Lower leg skin (tissue), 3 donors: Measurements from ENCODE around the gene CHST15.

Experiments used
- POLR2A ChIP-seq, 2 donors: fragments of 450-650 bp; IDR thresholded peaks; one replicate each; pipeline ENCODE4 v1.6.1; 2016 to 2017; ENCODE audit warnings: antibody characterized with exemption in 2 of 2, mild to moderate bottlenecking in 1 of 2, moderate library complexity in 1 of 2
- TF ChIP-seq, protein P1 (sequence below), 3 donors: fragments of 450-650 bp; IDR thresholded peaks; one replicate each; pipeline ENCODE4 v1.5.1; 2016; ENCODE audit warnings: antibody characterized with exemption in 3 of 3, mild to moderate bottlenecking in 3 of 3, moderate library complexity in 2 of 3

DNA sequence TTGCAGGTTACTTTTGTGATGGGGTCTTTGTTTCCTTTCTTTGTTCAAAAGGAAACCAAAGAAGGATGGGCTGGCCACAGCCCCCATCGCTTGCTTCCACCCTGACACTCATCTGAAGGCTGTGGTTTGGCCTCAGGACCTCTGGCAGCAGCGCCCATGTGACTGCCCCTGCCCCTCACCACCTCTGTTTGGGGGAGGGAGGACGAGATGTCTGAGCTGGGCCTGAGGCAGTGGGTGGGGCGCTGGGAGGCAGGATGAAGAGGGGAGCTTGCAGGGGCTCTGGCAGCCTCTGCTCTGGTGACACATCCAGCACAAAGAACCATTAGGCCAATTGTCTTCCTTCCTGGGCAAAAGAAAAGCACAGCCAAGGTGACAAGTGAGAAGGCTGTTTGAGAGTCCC, 15.9 kb upstream of the CHST15 start:
- no peak for TF ChIP-seq POLR2A (IDR thresholded peaks at IDR 0.05)
- TF ChIP-seq, protein P1, sequence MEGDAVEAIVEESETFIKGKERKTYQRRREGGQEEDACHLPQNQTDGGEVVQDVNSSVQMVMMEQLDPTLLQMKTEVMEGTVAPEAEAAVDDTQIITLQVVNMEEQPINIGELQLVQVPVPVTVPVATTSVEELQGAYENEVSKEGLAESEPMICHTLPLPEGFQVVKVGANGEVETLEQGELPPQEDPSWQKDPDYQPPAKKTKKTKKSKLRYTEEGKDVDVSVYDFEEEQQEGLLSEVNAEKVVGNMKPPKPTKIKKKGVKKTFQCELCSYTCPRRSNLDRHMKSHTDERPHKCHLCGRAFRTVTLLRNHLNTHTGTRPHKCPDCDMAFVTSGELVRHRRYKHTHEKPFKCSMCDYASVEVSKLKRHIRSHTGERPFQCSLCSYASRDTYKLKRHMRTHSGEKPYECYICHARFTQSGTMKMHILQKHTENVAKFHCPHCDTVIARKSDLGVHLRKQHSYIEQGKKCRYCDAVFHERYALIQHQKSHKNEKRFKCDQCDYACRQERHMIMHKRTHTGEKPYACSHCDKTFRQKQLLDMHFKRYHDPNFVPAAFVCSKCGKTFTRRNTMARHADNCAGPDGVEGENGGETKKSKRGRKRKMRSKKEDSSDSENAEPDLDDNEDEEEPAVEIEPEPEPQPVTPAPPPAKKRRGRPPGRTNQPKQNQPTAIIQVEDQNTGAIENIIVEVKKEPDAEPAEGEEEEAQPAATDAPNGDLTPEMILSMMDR (IDR thresholded peaks at IDR 0.05): no peak
